ENCODE measurements around the gene ZNF724. TPM values are rescaled to one million over a fixed set of nuclear protein-coding genes. Genes with fewer than 3 reads are reported as not detected.

Gene ZNF724
- total and polyA plus RNA-seq, 2 of the 8 experiments (the other 6 are each of a cell fraction or from before 2014, with no cell fraction given) = 8.7 to 67.2 TPM

- TF ChIP-seq RFX5 (IDR thresholded peaks at IDR 0.05; ENCODE audit: borderline replicate concordance, low read depth, low read length) = no peak
- no peak for TF ChIP-seq KDM5A (IDR thresholded peaks at IDR 0.05; ENCODE audit: low read length)
- no peak; a peak in 1 of 4 replicates for TF ChIP-seq RAD21 (IDR thresholded peaks at IDR 0.05 in 1 of 2, conservative IDR thresholded peaks at IDR 0.05 in 1 of 2; ENCODE audit: low read depth in 2 of 2, low read length in 2 of 2)
- peak; percentile 76; the same call in 1 of the 2 replicates for TF ChIP-seq YY1 (IDR thresholded peaks at IDR 0.05; ENCODE audit: low read depth, low read length)
- peak; percentile 63 for TF ChIP-seq GTF2F1 (IDR thresholded peaks at IDR 0.05; ENCODE audit: borderline replicate concordance, low read depth, low read length)
- TF ChIP-seq FOSL1 (IDR thresholded peaks at IDR 0.05; ENCODE audit: insufficient read depth, low read depth, low read length) = no peak
- TF ChIP-seq TAF1 (IDR thresholded peaks at IDR 0.05; ENCODE audit: low read depth, low read length) = peak; percentile 95
- no peak for TF ChIP-seq CBX8 (IDR thresholded peaks at IDR 0.05; ENCODE audit: borderline replicate concordance, low read depth, low read length)
- no peak for TF ChIP-seq BRCA1 (IDR thresholded peaks at IDR 0.05; ENCODE audit: low read depth, low read length)
- TF ChIP-seq GABPA (IDR thresholded peaks at IDR 0.05; ENCODE audit: borderline replicate concordance, insufficient read depth, low read length) = peak; percentile 75; the same call in 1 of the 2 replicates
- TF ChIP-seq ASH2L (IDR thresholded peaks at IDR 0.05; ENCODE audit: low read length) = peak; percentile 41
- no peak for TF ChIP-seq CTCF (IDR thresholded peaks at IDR 0.05; ENCODE audit: control extremely low read depth in 1 of 3, insufficient read depth in 1 of 3, low read depth in 1 of 3, low read length in 3 of 3)
- TF ChIP-seq POLR2AphosphoS5 (IDR thresholded peaks at IDR 0.05; ENCODE audit: low read depth, low read length) = peak; percentile 93
- peak; percentile 97 for TF ChIP-seq SP1 (IDR thresholded peaks at IDR 0.05; ENCODE audit: low read depth, low read length)
- TF ChIP-seq SUZ12 (IDR thresholded peaks at IDR 0.05; ENCODE audit: low read length) = no peak
- no peak for TF ChIP-seq CBX5 (IDR thresholded peaks at IDR 0.05; ENCODE audit: low read depth, low read length)
- TF ChIP-seq HDAC2 (IDR thresholded peaks at IDR 0.05; ENCODE audit: borderline replicate concordance in 1 of 2, low read depth in 2 of 2, low read length in 2 of 2) = no peak
- TF ChIP-seq ZNF274 (IDR thresholded peaks at IDR 0.05; ENCODE audit: borderline replicate concordance, extremely low read depth, low read length) = no peak
- TF ChIP-seq EP300 (IDR thresholded peaks at IDR 0.05; ENCODE audit: borderline replicate concordance in 1 of 2, low read depth in 2 of 2, low read length in 2 of 2) = no peak
- TF ChIP-seq SP2 (IDR thresholded peaks at IDR 0.05; ENCODE audit: low read length) = peak; percentile 70
Observed at GRCh38 chr19:23249911-23250649, at the start of gene ZNF724 (continued).

Measured in H1 (cell line).